D721Med (cell line): ENCODE results near the gene CERS6.

Experiments used
- DNase-seq: peaks from one replicate; pipeline ENCODE4 v3.0.0; 2011; ENCODE audit warnings: low spot score; ENCODE audit not compliant: insufficient read length
- FAIRE-seq: peaks from 2 replicates; lab custom pipeline; 2011; peaks lifted over from hg19 to GRCh38; lab: Jason Lieb, UNC
- CTCF ChIP-seq: IDR thresholded peaks from 2 replicates; pipeline ENCODE4 v1.5.1; 2012; ENCODE audit warnings: mild to moderate bottlenecking, control low read depth; ENCODE audit not compliant: insufficient read depth; ENCODE audit errors: missing control alignments

The CERS6 gene

GRCh38 chr2:168426861-168427260 is 29.2 kb upstream of the CERS6 start:
- no peak for TF ChIP-seq CTCF
- no peak for FAIRE-seq

GRCh38 chr2:168427451-168427850 is 28.6 kb upstream of the CERS6 start:
- DNase-seq (no peak), FAIRE-seq (no peak)

More at GRCh38 chr2:168426861-168427260, 29.2 kb upstream of the CERS6 start:
- no peak for DNase-seq

GRCh38 chr2:168428431-168428830 is 27.6 kb upstream of the CERS6 start:
- FAIRE-seq (no peak), DNase-seq (no peak)
- TF ChIP-seq CTCF = no peak

More at GRCh38 chr2:168427451-168427850, 28.6 kb upstream of the CERS6 start:
- TF ChIP-seq CTCF = no peak

- FAIRE-seq (no peak), DNase-seq (no peak)
- no peak for TF ChIP-seq CTCF
Observed at GRCh38 chr2:168429988-168430387, 26.1 kb upstream of the CERS6 start.

- no peak for DNase-seq
- TF ChIP-seq CTCF = no peak
- no peak for FAIRE-seq
Observed at GRCh38 chr2:168430431-168430830, 25.6 kb upstream of the CERS6 start.

- no peak for DNase-seq
- TF ChIP-seq CTCF = no peak
- no peak for FAIRE-seq
Observed at GRCh38 chr2:168431301-168432024, 24.6 kb upstream of the CERS6 start.

GRCh38 chr2:168432100-168432499 is 24.0 kb upstream of the CERS6 start:
- DNase-seq = no peak
- TF ChIP-seq CTCF = no peak
- FAIRE-seq = no peak
